OCI-LY1 (cell line): Measurements from ENCODE around the gene NASP.

Source experiments
- H2AFZ ChIP-seq: fragments of 200-600 bp; sonication (generic), shearing (Covaris generic); 2 replicates; pipeline ENCODE4 v1.6.0; 2014; ENCODE audit warnings: antibody characterized with exemption, mild to moderate bottlenecking, low read length
- H3F3A ChIP-seq: fragments of 200-600 bp; sonication (generic), shearing (Covaris generic); 2 replicates; pipeline ENCODE4 v1.6.0; 2014; ENCODE audit warnings: mild to moderate bottlenecking, antibody characterized with exemption, low read length, moderate library complexity; ENCODE audit not compliant: insufficient read depth
- H3K27ac ChIP-seq: fragments of 200-600 bp; sonication (generic); 2 replicates; pipeline ENCODE4 v1.5.1; 2014; ENCODE audit warnings: low read length, mixed run types, mild to moderate bottlenecking, low read depth; ENCODE audit not compliant: poor library complexity, severe bottlenecking
- H3K27me3 ChIP-seq: fragments of 200-600 bp; sonication (generic); 2 replicates; pipeline ENCODE4 v1.6.0; 2014; ENCODE audit warnings: antibody characterized with exemption, mild to moderate bottlenecking, low read length, moderate library complexity; ENCODE audit not compliant: insufficient read depth
- H3K36me3 ChIP-seq: fragments of 200-600 bp; sonication (generic); 2 replicates; pipeline ENCODE4 v1.6.1; 2014; ENCODE audit warnings: mild to moderate bottlenecking, antibody characterized with exemption, low read length, moderate library complexity, mixed read lengths; ENCODE audit not compliant: insufficient read depth
- H3K4me1 ChIP-seq: fragments of 200-600 bp; sonication (generic); 2 replicates; pipeline ENCODE4 v1.5.1; 2014; ENCODE audit warnings: mild to moderate bottlenecking, low read length, moderate library complexity; ENCODE audit not compliant: insufficient read depth, severe bottlenecking
- H3K4me2 ChIP-seq: fragments of 200-600 bp; sonication (generic), shearing (Covaris generic); 2 replicates; pipeline ENCODE4 v1.6.1; 2014; ENCODE audit warnings: low read length
- H3K4me3 ChIP-seq: fragments of 200-600 bp; sonication (generic); 2 replicates; pipeline ENCODE4 v1.5.1; 2014; ENCODE audit warnings: low read length, low read depth, mild to moderate bottlenecking, mixed read lengths; ENCODE audit not compliant: poor library complexity, severe bottlenecking
- H3K79me2 ChIP-seq: fragments of 200-600 bp; shearing (Covaris generic); 2 replicates; pipeline ENCODE4 v1.6.1; 2016; ENCODE audit warnings: mixed run types, low read length, mixed read lengths; ENCODE audit not compliant: insufficient read depth
- H3K9ac ChIP-seq: fragments of 200-600 bp; sonication (generic), shearing (Covaris generic); 2 replicates; pipeline ENCODE4 v1.6.1; 2014; ENCODE audit warnings: mild to moderate bottlenecking, low read length, mixed read lengths
- H3K9me2 ChIP-seq: fragments of 200-600 bp; sonication (generic), shearing (Covaris generic); 2 replicates; pipeline ENCODE4 v1.6.1; 2014; ENCODE audit warnings: low read depth, mild to moderate bottlenecking, low read length, mixed read lengths
- H3K9me3 ChIP-seq: fragments of 200-600 bp; shearing (Covaris generic); 2 replicates; pipeline ENCODE4 v1.6.1; 2014; ENCODE audit warnings: low read length, mixed read lengths
- H4K20me1 ChIP-seq: fragments of 200-600 bp; sonication (generic), shearing (Covaris generic); 2 replicates; pipeline ENCODE4 v1.6.0; 2016; ENCODE audit warnings: mild to moderate bottlenecking, low read length; ENCODE audit not compliant: insufficient read depth
- EZH2 ChIP-seq: fragments of 200-600 bp; sonication (generic), shearing (Covaris generic); IDR thresholded peaks from 2 replicates; pipeline ENCODE4 v1.8.0; 2017; ENCODE audit warnings: borderline replicate concordance, mixed run types, mild to moderate bottlenecking, antibody characterized with exemption, low read length, moderate library complexity, mixed read lengths
- TF ChIP-seq, protein P1 (sequence below): fragments of 200-600 bp; sonication (generic), shearing (Covaris generic); IDR thresholded peaks from 2 replicates; pipeline ENCODE4 v1.5.1; 2017; ENCODE audit warnings: mild to moderate bottlenecking, antibody characterized with exemption, low read length, moderate library complexity, mixed read lengths

The NASP gene

DNA sequence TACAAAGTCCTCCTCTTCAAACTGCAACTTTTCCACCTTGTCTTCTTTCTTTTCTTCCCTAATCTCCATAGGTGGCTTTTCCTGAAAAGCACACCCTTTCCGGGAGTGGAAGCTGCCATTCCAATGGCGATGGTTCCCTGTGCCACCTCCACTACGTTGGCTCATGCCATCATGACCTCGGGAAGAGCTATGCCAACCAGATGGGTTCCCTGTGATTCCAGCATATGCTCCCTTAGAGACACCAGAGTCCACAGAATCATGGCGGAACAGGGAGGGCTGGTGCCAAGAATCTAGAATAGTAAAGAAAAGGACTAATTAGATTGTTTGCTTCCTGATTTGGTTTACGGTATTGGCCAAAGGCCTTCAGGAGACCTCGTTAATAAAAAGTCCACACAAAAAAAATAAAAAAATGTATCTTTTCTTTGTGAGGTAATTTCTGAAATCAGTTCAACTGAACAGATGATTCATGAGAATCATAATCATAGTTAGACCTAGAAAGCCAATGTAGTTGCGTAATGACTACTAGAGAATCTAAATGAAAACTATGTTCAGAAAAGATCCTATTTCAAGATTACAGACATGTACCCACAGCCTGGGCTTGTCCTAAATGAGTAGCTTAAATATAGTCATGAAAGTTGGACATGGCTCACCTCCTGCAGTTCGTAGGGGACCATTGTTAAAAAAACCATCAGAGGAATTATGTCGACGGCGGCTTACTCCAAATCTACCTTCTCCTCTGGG is 70.9 kb downstream of the NASP start:
- TF ChIP-seq EZH2, result no peak
- TF ChIP-seq, protein P1, sequence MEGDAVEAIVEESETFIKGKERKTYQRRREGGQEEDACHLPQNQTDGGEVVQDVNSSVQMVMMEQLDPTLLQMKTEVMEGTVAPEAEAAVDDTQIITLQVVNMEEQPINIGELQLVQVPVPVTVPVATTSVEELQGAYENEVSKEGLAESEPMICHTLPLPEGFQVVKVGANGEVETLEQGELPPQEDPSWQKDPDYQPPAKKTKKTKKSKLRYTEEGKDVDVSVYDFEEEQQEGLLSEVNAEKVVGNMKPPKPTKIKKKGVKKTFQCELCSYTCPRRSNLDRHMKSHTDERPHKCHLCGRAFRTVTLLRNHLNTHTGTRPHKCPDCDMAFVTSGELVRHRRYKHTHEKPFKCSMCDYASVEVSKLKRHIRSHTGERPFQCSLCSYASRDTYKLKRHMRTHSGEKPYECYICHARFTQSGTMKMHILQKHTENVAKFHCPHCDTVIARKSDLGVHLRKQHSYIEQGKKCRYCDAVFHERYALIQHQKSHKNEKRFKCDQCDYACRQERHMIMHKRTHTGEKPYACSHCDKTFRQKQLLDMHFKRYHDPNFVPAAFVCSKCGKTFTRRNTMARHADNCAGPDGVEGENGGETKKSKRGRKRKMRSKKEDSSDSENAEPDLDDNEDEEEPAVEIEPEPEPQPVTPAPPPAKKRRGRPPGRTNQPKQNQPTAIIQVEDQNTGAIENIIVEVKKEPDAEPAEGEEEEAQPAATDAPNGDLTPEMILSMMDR, result no peak
- no peak overlapping the region for H3K4me3 ChIP-seq
- no peaks in the 10 kb centered on the region for H3K9me3 ChIP-seq
- no peak overlapping the region for H3K27ac ChIP-seq
- H3K9me2 ChIP-seq, result no peaks in the 10 kb centered on the region
- H3K9ac ChIP-seq, result no peak overlapping the region
- no peaks in the 10 kb centered on the region for H3F3A ChIP-seq
- H4K20me1 ChIP-seq, result no peaks in the 10 kb centered on the region
- no peaks in the 10 kb centered on the region for H3K79me2 ChIP-seq
- no peaks in the 10 kb centered on the region for H3K27me3 ChIP-seq
- no peak overlapping the region for H3K4me2 ChIP-seq
- H3K36me3 ChIP-seq, result peaks cover 96% of the 10 kb centered on the region
- no peaks in the 10 kb centered on the region for H3K4me1 ChIP-seq
- H2AFZ ChIP-seq, result no peak overlapping the region

DNA sequence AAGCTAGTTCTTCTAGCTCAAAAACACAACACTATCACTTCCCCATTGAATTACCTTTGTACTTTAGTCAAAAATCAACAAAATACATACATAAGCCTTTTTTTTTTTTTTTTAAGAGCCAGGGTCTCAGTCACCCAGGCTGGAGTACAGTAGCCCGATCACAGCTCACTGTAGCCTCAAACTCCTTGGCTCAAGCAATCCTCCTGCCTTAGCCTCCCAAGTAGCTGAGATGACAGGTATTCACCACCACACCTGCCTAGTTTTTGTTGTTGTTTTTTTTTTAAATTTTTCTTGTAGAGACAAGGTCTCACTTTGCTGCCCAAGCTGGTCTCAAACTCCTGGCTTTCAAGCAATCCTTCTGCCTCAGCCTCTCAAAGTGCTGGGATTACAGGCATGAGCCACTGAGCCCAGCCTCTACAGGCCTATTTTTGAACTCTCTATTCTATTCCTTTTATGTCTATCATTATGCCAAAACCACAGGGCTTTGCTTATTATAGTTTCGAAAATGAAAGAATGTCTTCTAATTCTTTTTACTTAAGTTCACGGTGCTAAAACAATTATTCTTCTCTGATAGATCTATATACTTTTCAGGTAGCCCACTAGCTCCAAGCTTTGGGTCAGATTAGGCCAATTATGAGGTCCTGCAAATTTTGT is 72.9 kb downstream of the NASP start:
- Histone ChIP-seq H3K27ac (no peak overlapping the region), H3K36me3 (peaks cover 92% of the 10 kb centered on the region), H3K9ac (no peak overlapping the region), H2AFZ (no peak overlapping the region), H3K9me2 (no peaks in the 10 kb centered on the region), H3K79me2 (peaks cover 11% of the 10 kb centered on the region), H3K4me3 (no peak overlapping the region), H3K27me3 (no peaks in the 10 kb centered on the region), H3K9me3 (no peaks in the 10 kb centered on the region), H4K20me1 (no peaks in the 10 kb centered on the region), H3K4me2 (no peak overlapping the region), H3K4me1 (no peaks in the 10 kb centered on the region), H3F3A (no peaks in the 10 kb centered on the region)
- TF ChIP-seq, protein P1, result no peak
- no peak for TF ChIP-seq EZH2

DNA sequence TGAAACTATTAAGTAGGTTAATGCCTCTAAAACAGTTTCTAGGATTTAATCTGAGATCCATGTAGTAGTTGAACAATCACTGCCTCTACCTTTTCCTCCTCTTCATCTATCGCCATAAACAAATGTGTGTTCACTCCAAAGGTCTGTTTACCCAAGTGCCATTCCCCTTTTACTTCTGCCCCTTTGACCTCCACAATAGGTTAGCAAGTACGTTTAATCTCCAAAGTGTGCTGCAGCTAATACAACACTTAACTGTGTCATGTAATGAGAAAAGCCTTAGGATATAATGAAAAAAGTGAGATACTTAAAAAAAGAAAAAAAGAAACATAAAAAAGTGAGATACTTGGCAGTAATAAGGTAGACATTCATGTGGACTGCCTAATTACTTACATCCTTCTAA is 74.3 kb downstream of the NASP start:
- Histone ChIP-seq H3K4me1 (no peaks in the 10 kb centered on the region), H3K36me3 (peaks cover 82% of the 10 kb centered on the region), H3F3A (no peaks in the 10 kb centered on the region), H3K27me3 (no peaks in the 10 kb centered on the region), H3K9me3 (no peaks in the 10 kb centered on the region), H3K27ac (no peak overlapping the region), H3K9ac (no peak overlapping the region), H3K4me3 (no peak overlapping the region), H2AFZ (no peak overlapping the region), H3K79me2 (peaks cover 26% of the 10 kb centered on the region), H3K4me2 (no peak overlapping the region), H3K9me2 (no peaks in the 10 kb centered on the region), H4K20me1 (no peaks in the 10 kb centered on the region; the same call in 1 of the 2 replicates)
- TF ChIP-seq, protein P1, result no peak
- no peak for TF ChIP-seq EZH2
